GM18498 (cell line): ENCODE data around the gene DGCR6L.
"Not testable (repeated sequence)": the region's sequence is repeated elsewhere in the genome, so short reads cannot be mapped to it uniquely, and the experiment has no call there.

Experiments used
- ATAC-seq: cut with Tn5 transposase; IDR thresholded peaks from one replicate; pipeline ENCODE4 v1.9.1; 2021; ENCODE audit warnings: mild to moderate bottlenecking, moderate library complexity; ENCODE audit not compliant: unreplicated experiment

Gene DGCR6L

DNA sequence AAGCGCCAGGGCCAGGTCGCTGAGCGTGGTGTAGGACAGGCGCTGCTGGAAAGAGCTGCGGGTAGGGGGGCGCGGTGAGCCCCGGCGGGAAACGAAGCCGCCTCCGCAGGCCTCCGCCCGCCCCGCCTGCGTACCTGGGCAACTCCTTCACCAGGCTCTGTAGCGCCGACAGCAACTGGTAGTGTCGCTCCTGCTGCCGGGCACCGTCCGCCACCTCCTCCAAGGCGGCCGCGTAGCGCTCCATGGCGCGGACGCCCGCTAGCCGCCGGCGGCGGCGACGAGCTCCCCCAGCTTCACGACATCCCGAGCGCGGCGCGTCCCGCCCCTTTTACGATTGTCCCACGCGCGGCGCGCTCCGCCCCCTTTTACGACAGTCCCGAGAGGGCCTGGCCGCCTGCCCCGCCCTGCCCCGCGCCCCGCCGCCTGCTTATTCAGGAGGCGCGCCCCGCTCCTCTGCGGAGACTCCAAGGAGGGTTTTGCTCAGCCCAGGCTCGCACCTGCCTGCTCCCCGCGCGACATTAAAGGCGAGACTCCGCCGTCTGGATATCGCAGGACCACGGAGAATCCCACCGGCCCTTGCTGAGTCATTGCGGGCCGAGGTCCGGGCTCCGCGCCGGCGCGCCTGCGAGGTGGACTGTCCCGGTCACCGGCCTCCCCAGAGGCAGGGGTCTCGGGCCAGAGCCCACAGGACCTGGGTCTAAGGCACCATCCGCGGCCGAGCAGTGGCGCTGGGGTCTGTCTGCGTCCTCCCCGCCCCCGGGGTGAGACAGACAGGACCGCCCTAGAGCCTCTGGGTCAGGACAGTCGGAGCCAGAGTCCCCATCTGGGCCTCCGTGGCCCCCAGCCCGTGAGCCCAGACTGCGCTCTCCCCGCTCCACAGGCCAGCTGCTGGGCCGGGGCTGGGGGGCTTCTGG is at the start of gene DGCR6L:
Gene DGCR6L (minus strand): TSS at position 316 of the 914 bp plus-strand sequence. CDS start 72 bp downstream, at position 244.
- peak; percentile 77 for ATAC-seq

DNA sequence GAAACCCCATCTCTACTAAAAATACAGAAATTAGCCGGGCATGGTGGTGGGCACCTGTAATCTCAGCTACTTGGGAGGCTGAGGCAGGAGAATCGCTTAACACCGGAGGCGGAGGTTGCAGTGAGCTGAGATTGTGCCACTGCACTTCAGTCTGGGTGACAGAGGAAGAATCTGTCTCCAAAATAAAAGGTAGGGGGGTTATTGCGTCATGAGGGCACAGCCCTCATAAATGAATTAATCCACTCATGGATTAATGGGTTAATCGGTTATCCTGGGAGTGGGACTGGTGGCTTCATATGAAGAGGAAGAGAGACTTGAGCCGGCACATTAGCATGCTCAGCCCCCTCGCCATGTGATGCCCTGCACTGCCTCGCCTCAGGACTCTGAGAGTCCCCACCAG is 49.0 kb upstream of the DGCR6L start:
- not testable (repeated sequence) for ATAC-seq

DNA sequence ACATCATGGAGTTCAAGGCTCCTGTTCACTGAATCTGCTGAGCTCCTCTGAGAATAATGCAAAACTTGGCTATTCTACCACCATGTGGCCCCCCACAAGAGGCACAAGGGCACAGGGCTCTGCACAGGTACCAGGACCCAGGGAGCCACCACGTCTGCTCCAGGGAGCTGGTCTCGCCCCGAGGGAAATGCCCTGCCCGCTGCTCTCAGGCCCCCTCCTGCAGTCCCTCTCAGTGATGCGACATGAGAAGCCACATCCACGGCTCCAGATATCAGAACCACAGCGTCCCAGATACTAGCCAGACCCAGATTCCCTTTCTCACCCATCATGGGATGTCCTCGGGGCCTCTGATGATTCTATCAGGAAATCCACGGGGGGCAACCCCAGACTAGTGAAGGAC is 47.0 kb upstream of the DGCR6L start:
- ATAC-seq = not testable (repeated sequence)

DNA sequence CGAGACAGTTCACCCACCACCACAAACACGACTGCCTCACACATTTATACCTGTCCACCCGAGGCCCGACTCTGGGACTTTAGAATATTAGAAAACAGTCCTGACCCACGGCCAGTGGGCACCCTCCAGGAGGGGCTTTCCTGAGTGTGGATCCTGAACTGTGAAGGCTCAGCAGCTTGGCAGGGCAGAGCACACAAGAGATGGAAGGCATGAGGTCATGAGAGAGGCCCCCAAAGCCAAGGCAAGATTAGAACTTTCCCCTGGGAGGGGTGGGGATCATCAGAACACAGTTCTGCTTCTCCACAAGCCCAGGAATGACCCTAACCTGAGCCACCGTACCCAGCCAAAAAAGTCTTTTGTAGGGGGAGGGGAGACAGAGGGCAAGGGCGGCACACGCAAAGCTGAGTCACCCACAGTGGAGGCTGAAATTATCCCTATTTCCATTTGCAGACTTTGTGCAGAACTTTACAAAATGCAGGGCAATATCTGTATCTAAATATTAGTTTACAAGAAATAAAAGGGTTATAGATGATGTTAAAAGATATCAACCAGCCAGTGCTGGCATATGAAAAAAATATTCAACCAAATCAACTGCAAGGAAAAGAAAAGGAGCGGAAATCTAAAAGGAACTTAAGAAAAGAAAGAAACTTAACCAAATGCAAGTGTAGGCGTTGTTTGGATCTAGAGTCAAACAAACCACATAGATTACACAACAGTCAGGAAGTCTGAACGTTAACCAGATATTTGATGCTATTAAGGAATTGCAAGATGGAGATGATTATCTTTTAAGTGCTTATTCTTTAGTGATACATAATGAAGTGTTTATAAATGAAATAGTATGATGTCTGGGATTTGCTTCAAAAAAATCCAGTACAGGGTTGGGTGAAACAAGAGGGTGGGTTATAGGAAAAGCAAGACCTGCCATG is 44.7 kb upstream of the DGCR6L start:
- ATAC-seq = not testable (repeated sequence)

DNA sequence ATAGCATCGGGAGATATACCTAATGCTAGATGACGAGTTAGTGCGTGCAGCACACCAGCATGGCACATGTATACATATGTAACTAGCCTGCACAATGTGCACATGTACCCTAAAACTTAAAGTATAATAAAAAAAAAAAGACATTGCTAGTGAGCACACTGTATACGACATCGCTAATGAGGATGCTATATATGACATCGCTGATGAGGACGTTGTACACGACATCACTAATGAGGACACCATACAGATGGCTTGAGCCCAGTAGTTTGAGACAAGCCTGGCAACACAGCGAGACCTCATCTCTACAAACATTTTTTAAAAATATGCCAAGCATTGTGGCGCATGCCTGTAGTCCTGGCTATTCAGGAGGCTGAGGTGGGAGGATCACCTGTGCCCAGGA is 42.5 kb upstream of the DGCR6L start:
- ATAC-seq = not testable (repeated sequence)

DNA sequence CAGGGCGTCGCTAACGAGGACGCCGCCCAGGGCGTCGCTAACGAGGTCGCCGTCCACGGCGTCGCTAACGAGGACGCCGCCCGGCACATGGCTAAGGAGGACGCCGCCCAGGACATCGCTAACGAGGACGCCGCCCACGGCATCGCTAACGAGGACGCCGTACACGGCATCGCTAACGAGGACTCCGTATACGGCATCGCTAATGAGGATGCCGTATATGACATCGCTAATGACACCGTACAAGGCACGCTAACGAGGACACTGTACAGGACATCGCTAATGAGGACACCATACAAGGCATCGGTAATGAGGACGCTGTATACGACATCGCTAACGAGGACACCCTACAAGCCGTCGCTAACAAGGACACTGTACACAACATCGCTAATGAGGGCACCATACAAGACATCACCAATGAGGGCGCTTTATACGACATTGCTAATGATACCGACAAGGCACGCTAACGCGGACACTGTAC is 41.9 kb upstream of the DGCR6L start:
- not testable (repeated sequence) for ATAC-seq

DNA sequence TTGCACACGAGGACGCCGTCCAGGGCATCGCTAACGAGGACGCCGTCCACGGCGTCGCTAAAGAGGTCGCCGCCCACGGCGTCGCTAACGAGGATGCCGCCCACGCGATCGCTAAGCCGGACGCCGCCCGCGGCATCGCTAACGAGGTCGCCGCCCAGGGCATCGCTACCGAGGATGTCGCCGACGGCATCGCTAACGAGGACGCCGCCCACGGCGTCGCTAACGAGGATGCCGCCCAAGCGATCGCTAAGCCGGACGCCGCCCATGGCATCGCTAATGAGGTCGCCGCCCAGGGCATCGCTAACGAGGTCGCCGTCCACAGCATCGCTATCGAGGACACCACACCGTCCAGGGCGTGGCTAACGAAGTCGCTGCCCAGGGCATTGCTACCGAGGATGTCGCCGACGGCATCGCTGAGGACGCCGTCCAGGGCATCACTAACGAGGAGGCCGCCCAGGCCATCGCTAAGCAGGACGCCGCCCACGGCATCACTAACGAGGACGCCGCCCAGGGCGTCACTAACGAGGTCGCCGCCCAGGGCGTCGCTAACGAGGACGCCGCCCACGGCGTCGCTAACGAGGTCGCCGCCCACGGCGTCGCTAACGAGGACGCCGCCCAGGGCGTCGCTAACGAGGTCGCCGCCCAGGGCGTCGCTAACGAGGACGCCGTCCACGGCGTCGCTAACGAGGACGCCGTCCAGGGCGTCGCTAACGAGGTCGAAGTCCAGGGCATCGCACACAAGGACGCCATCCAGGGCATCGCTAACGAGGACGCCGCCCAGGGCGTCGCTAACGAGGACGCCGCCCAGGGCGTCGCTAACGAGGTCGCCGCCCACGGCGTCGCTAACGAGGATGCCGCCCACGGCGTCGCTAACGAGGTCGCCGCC is 41.2 kb upstream of the DGCR6L start:
- ATAC-seq = not testable (repeated sequence)

DNA sequence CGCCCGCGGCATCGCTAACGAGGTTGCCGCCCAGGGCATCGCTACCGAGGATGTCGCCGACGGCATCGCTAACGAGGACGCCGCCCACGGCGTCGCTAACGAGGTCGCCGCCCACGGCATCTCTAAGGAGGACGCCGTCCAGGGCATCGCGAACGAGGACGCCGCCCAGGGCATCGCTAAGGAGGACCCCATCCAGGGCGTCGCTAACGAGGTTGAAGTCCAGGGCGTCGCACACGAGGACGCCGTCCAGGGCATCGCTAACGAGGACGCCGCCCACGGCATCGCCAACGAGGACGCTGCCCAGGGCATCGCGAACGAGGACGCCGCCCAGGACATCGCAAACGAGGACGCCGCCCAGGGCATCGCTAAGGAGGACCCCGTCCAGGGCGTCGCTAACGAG is 40.4 kb upstream of the DGCR6L start:
- not testable (repeated sequence) for ATAC-seq

DNA sequence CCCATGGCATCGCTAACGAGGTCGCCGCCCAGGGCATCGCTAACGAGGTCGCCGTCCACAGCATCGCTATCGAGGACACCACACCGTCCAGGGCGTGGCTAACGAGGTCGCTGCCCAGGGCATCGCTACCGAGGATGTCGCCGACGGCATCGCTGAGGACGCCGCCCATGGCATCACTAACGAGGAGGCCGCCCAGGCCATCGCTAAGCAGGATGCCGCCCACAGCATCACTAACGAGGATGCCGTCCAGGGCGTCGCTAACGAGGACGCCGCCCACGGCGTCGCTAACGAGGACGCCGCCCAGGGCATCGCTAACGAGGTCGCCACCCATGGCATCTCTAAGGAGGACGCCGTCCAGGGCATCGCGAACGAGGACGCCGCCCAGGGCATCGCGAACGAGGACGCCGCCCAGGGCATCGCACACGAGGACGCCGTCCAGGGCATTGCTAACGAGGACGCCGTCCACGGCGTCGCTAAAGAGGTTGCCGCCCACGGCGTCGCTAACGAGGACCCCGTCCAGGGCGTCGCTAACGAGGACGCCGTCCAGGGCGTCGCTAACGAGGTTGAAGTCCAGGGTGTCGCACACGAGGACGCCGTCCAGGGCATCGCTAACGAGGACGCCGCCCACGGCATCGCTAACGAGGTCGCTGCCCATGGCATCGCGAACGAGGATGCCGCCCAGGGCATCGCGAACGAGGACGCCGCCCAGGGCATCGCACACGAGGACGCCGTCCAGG is 38.8 kb upstream of the DGCR6L start:
- not testable (repeated sequence) for ATAC-seq

DNA sequence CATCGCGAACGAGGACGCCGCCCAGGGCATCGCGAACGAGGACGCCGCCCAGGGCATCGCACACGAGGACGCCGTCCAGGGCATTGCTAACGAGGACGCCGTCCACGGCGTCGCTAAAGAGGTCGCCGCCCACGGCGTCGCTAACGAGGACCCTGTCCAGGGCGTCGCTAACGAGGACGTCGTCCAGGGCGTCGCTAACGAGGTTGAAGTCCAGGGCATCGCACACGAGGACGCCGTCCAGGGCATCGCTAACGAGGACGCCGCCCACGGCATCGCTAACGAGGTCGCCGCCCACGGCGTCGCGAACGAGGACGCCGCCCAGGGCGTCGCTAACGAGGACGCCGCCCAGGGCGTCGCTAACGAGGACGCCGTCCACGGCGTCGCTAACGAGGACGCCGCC is 38.1 kb upstream of the DGCR6L start:
- not testable (repeated sequence) for ATAC-seq

DNA sequence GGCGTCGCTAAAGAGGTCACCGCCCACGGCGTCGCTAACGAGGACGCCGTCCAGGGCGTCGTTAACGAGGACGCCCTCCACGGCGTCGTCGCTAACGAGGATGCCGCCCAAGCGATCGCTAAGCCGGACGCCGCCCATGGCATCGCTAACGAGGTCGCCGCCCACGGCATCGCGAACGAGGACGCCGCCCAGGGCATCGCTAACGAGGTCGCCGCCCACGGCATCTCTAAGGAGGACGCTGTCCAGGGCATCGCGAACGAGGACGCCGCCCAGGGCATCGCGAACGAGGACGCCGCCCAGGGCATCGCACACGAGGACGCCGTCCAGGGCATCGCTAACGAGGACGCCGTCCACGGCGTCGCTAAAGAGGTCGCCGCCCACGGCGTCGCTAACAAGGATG is 37.0 kb upstream of the DGCR6L start:
- not testable (repeated sequence) for ATAC-seq

DNA sequence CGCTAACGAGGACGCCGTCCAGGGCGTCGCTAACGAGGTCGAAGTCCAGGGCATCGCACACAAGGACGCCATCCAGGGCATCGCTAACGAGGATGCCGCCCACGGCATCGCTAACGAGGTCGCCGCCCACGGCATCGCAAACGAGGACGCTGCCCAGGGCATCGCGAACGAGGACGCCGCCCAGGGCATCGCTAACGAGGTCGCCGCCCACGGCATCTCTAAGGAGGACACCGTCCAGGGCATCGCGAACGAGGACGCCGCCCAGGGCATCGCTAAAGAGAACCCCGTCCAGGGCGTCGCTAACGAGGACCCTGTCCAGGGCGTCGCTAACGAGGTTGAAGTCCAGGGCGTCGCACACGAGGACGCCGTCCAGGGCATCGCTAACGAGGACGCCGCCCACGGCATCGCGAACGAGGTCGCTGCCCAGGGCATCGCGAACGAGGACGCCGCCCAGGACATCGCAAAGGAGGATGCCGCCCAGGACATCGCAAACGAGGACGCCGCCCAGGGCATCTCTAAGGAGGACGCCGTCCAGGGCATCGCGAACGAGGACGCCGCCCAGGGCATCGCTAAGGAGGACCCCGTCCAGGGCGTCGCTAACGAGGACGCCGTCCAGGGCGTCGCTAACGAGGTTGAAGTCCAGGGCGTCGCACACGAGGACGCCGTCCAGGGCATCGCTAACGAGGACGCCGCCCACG is 36.2 kb upstream of the DGCR6L start:
- ATAC-seq = not testable (repeated sequence)

DNA sequence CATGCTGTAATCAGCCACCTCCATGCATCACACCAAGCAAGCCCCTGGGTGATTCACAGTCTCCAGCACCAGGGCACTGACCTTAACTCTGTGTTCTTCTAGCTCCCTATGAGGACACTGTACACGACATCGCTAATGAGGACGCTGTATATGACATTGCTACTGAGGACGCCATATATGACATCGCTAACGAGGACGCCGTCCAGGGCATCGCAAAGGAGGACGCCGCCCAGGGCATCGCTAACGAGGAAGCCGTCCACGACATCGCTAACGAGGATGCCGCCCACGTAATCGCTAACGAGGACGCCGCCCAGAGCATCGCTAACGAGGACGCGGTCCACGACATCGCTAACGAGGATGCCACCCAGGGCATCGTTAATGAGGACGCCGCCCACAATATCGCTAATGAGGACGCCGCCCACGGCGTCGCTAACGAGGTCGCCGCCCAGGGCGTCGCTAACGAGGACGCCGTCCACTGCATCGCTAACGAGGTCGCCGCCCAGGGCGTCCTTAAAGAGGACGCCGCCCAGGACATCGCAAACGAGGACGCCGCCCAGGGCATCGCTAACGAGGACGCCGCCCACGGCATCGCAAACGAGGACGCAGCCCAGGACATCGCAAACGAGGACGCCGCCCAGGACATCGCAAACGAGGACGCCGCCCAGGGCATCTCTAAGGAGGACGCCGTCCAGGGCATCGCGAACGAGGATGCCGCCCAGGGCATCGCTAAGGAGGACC is 34.5 kb upstream of the DGCR6L start:
- ATAC-seq = no peak

DNA sequence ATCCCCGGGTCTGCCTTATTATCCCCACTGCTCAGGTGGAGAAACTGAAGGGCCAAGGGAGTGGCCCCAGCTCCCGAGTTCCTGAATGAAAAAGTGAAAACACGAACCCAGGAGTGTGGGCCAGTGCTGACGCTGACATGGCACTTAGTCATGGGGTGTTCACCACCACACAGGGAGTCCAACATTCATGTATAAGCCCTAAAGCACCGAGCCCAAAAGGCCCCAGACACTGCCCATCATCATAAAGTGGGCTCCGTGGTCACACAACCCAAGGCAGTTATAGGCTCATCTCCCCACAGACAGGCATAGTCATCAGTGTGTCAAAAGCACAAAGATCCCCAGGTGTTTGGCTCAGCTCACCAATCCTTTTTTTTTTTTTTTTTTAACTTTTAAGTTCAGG is 32.7 kb upstream of the DGCR6L start:
- not testable (repeated sequence) for ATAC-seq

DNA sequence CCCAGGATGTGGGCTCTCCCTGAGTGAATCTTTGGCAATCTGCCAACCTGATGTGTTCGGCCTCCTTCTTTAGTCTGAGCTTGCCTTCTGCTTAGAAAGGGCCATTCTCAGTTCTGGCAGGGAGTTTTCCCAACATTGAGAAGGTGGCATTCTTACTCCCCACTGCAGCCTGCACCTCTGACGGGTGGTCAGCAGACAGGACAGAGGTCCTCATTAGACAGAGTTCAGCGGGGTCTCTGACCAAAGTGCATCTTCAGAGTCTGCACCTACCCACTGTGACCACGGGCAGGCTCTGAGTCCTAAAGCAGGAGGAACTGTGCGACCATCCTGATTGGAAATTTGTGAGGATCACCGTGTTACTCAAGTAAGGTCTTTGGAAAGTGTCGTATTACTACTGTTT is 26.7 kb upstream of the DGCR6L start:
- not testable (repeated sequence) for ATAC-seq

DNA sequence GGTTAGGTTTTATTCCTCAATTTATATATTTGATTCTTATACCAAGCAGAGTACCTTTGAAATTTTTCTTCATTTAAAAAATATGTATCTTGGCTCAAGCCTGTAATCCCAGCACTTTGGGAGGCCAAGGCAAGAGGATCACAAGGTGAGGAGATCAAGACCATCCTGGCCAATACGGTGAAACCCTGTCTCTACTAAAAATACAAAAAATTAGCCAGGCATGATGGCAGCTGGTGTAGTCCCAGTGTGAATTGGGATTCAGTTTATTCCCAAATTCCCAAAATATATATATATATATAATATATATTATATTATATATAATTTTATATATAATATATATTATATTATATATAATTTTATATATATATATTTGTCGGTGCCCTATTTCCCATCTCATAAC is 18.4 kb upstream of the DGCR6L start:
- not testable (repeated sequence) for ATAC-seq

DNA sequence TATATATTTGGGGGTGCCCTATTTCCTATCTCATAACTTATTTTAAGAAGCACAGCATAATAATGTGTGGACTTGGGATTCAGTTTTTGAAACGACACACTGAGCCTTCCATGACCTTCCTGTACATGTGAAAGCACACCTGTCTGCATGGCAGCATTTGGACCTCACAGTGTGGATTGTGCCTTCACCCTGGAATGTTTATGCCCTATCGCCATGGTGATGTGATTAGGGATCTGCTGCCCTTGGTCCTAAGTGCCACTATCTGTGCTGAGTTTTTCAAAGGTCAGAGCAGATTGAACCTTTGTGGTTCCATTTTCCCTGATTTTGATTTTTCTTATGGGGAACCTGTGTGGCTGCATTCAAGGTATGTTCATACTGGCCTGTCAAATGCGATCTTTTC is 17.9 kb upstream of the DGCR6L start:
- not testable (repeated sequence) for ATAC-seq

DNA sequence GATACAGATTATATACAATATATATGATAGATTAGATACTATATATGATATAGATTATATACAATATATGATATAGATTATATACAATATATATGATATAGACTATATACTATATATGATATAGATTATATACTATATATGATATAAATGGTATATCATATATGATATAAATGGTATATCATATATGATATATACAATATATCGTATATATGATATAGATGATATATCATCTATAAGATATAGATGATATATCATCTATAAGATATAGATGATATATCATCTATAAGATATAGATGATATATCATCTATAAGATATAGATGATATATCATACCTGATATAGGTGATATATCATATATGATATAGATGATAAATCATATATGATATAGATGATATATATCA is 16.7 kb upstream of the DGCR6L start:
- ATAC-seq = not testable (repeated sequence)
